ENCODE data around the gene TMEM201. TPM values are rescaled to one million over a fixed set of nuclear protein-coding genes. Genes with fewer than 3 reads are reported as not detected.

The TMEM201 gene
- total and polyA plus RNA-seq, 9 of the 15 experiments (the other 6 are each of a cell fraction or from before 2014, with no cell fraction given): 0.42 to 51.3 (median 7.4) TPM

DNA sequence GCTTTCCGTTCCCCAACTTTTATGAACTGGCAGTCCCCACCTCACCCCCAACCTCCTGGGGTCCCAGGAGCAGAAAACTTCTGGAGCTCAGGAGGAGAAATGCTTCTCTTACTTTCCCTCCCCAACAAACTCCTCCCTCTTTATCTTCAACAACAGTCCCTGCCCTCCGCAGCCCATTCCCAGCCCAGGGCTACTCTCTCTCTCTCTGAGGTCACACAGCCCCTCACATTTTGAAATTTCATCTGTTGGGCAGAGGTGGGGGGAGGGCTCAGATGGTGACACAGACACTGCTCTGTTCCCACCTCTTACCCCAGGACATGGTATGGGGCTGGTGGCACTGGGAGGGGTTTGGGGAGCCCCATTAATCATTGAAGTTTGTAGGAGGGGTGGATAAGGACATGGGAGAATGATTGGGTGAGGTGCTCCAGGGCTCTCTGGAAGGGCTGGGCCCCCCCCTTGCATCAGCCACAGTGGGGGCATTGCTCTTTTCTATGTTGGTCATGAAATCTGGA lies 68.9 kb downstream of the TMEM201 start (continued):
- peak; percentile 47 for TF ChIP-seq ATF7 (IDR thresholded peaks at IDR 0.05)
- TF ChIP-seq ZNF695 (CRISPR knock-in tag; IDR thresholded peaks at IDR 0.05): no peak
- no peak for TF ChIP-seq ZNF124 (CRISPR knock-in tag; IDR thresholded peaks at IDR 0.05)
- TF ChIP-seq, protein P1, sequence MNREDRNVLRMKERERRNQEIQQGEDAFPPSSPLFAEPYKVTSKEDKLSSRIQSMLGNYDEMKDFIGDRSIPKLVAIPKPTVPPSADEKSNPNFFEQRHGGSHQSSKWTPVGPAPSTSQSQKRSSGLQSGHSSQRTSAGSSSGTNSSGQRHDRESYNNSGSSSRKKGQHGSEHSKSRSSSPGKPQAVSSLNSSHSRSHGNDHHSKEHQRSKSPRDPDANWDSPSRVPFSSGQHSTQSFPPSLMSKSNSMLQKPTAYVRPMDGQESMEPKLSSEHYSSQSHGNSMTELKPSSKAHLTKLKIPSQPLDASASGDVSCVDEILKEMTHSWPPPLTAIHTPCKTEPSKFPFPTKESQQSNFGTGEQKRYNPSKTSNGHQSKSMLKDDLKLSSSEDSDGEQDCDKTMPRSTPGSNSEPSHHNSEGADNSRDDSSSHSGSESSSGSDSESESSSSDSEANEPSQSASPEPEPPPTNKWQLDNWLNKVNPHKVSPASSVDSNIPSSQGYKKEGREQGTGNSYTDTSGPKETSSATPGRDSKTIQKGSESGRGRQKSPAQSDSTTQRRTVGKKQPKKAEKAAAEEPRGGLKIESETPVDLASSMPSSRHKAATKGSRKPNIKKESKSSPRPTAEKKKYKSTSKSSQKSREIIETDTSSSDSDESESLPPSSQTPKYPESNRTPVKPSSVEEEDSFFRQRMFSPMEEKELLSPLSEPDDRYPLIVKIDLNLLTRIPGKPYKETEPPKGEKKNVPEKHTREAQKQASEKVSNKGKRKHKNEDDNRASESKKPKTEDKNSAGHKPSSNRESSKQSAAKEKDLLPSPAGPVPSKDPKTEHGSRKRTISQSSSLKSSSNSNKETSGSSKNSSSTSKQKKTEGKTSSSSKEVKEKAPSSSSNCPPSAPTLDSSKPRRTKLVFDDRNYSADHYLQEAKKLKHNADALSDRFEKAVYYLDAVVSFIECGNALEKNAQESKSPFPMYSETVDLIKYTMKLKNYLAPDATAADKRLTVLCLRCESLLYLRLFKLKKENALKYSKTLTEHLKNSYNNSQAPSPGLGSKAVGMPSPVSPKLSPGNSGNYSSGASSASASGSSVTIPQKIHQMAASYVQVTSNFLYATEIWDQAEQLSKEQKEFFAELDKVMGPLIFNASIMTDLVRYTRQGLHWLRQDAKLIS (CRISPR knock-in tag; IDR thresholded peaks at IDR 0.05): no peak
- peak; percentile 73 for TF ChIP-seq SMARCA4 (IDR thresholded peaks at IDR 0.05)
- peak; percentile 5 for TF ChIP-seq PRDM10 (IDR thresholded peaks at IDR 0.05; ENCODE audit: partially characterized antibody)
- no peak for TF ChIP-seq CREB5 (CRISPR knock-in tag; IDR thresholded peaks at IDR 0.05)
- TF ChIP-seq STAT6 (CRISPR knock-in tag; IDR thresholded peaks at IDR 0.05): no peak
- peak in 1 of 2 experiments; percentile 69; a peak in 2 of 4 replicates for TF ChIP-seq MAZ (CRISPR knock-in tag; conservative IDR thresholded peaks at IDR 0.05 in 1 of 2, IDR thresholded peaks at IDR 0.05 in 1 of 2)
- TF ChIP-seq RAD51 (IDR thresholded peaks at IDR 0.05; ENCODE audit: borderline replicate concordance, low read depth): 0 out of 2 replicates have a peak, but pooled peaks have one; percentile 25
- TF ChIP-seq, protein P2, sequence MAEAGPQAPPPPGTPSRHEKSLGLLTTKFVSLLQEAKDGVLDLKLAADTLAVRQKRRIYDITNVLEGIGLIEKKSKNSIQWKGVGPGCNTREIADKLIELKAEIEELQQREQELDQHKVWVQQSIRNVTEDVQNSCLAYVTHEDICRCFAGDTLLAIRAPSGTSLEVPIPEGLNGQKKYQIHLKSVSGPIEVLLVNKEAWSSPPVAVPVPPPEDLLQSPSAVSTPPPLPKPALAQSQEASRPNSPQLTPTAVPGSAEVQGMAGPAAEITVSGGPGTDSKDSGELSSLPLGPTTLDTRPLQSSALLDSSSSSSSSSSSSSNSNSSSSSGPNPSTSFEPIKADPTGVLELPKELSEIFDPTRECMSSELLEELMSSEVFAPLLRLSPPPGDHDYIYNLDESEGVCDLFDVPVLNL (CRISPR knock-in tag; IDR thresholded peaks at IDR 0.05; ENCODE audit: low read depth): no peak
- TF ChIP-seq BRD9 (IDR thresholded peaks at IDR 0.05; ENCODE audit: low read depth, partially characterized antibody): peak; percentile 93
- TF ChIP-seq SIRT6 (IDR thresholded peaks at IDR 0.05; ENCODE audit: low read depth, low read length): no peak
- no peak for TF ChIP-seq NR1H2 (CRISPR knock-in tag; IDR thresholded peaks at IDR 0.05)
- TF ChIP-seq ZFPM2 (CRISPR knock-in tag; IDR thresholded peaks at IDR 0.05): no peak

Measured in K562 (cell line).